NOMO-1 treated with DMSO at 0.1 percent for 48 hours (cell line): ENCODE measurements around the gene TMEM9B.
"Not testable (repeated sequence)": the region's sequence is repeated elsewhere in the genome, so short reads cannot be mapped to it uniquely, and the experiment has no call there.

Source experiments
- DNase-seq: peaks from one replicate; lab custom pipeline; 2025; ENCODE audit not compliant: unreplicated experiment; lab: John Stamatoyannopoulos, UW

The TMEM9B gene

GRCh38 chr11:8973121-8973520 lies 8.9 kb upstream of the TMEM9B start:
- DNase-seq: no peak

- DNase-seq: no peak
Observed at GRCh38 chr11:8971924-8972316, 7.7 kb upstream of the TMEM9B start.

GRCh38 chr11:8971196-8971923 lies 7.1 kb upstream of the TMEM9B start:
- no peak for DNase-seq

GRCh38 chr11:8967184-8967583 lies 2.9 kb upstream of the TMEM9B start:
- DNase-seq: no peak

GRCh38 chr11:8963569-8964323 lies 496 bp downstream of the TMEM9B start:
- DNase-seq: peak; percentile 75

GRCh38 chr11:8962841-8963240 lies 1.4 kb downstream of the TMEM9B start:
- DNase-seq: no peak

GRCh38 chr11:8961401-8961800 lies 2.8 kb downstream of the TMEM9B start:
- DNase-seq: no peak

GRCh38 chr11:8959546-8960166 lies 4.6 kb downstream of the TMEM9B start:
- peak; percentile 66 for DNase-seq

- DNase-seq: no peak
Observed at GRCh38 chr11:8956860-8957259, 7.4 kb downstream of the TMEM9B start.

- DNase-seq: no peak
Observed at GRCh38 chr11:8948886-8949285, 15.4 kb downstream of the TMEM9B start.

GRCh38 chr11:8947230-8947943 lies 16.9 kb downstream of the TMEM9B start:
- DNase-seq: no peak

- no peak for DNase-seq
Observed at GRCh38 chr11:8942518-8943066, 21.6 kb downstream of the TMEM9B start, which contains the start of gene ASCL3. TSS of gene ASCL3 (minus strand) at chr11:8943016. CDS start at chr11:8938161, 4,855 bp downstream.

- DNase-seq: no peak
Observed at GRCh38 chr11:8941341-8942103, 22.7 kb downstream of the TMEM9B start.

- DNase-seq: no peak
Observed at GRCh38 chr11:8937659-8938058, 26.6 kb downstream of the TMEM9B start.

GRCh38 chr11:8937159-8937558 lies 27.1 kb downstream of the TMEM9B start:
- no peak for DNase-seq

- not testable (repeated sequence) for DNase-seq
Observed at GRCh38 chr11:8935789-8936188, 28.5 kb downstream of the TMEM9B start.

- DNase-seq: no peak
Observed at GRCh38 chr11:8934742-8935488, 29.3 kb downstream of the TMEM9B start.

GRCh38 chr11:8933931-8934330 lies 30.3 kb downstream of the TMEM9B start:
- no peak for DNase-seq

GRCh38 chr11:8932564-8933180 lies 31.6 kb downstream of the TMEM9B start, which contains the start of gene C11orf16:
TSS of gene C11orf16 (minus strand) at chr11:8932947. CDS start at chr11:8932308, 639 bp downstream.
- DNase-seq: no peak
